Hepatocyte (in vitro differentiated cells): Measurements from ENCODE around the gene UBL5. TPM values are rescaled to one million over a fixed set of nuclear protein-coding genes. Genes with fewer than 3 reads are reported as not detected.

ENCODE experiments used
- DNase-seq: peaks from one replicate; pipeline ENCODE4 v3.0.0-alpha.2; 2016; ENCODE audit warnings: low spot score
- H2AFZ ChIP-seq: fragments of 200-600 bp; sonication (generic); 2 replicates; pipeline ENCODE4 v1.6.0; 2016; ENCODE audit warnings: antibody characterized with exemption, mild to moderate bottlenecking
- H3K27ac ChIP-seq: fragments of 200-600 bp; sonication (generic); 2 replicates; pipeline ENCODE4 v1.5.1; 2016; ENCODE audit warnings: mild to moderate bottlenecking
- H3K27me3 ChIP-seq: fragments of 200-600 bp; sonication (generic); 2 replicates; pipeline ENCODE4 v1.6.1; 2016
- H3K36me3 ChIP-seq: fragments of 200-600 bp; sonication (generic); replicated peaks from 2 replicates; pipeline ENCODE4 v1.5.1; 2016; ENCODE audit warnings: low read depth; ENCODE audit not compliant: insufficient read depth
- H3K4me1 ChIP-seq: fragments of 200-600 bp; sonication (generic); 2 replicates; pipeline ENCODE4 v1.5.1; 2016; ENCODE audit warnings: mild to moderate bottlenecking, moderate library complexity; ENCODE audit not compliant: insufficient read depth
- H3K4me2 ChIP-seq: fragments of 200-600 bp; sonication (generic); 2 replicates; pipeline ENCODE4 v1.6.0; 2016
- H3K4me3 ChIP-seq: fragments of 200-600 bp; sonication (generic); 2 replicates; pipeline ENCODE4 v1.5.1; 2016; ENCODE audit warnings: mild to moderate bottlenecking
- H3K79me2 ChIP-seq: fragments of 200-600 bp; sonication (generic); 2 replicates; pipeline ENCODE4 v1.6.0; 2017; ENCODE audit warnings: mild to moderate bottlenecking
- H3K9me2 ChIP-seq: fragments of 200-600 bp; sonication (generic); replicated peaks from 2 replicates; pipeline ENCODE4 v1.6.0; 2017; ENCODE audit warnings: mild to moderate bottlenecking; ENCODE audit not compliant: insufficient read depth
- H3K9me3 ChIP-seq: fragments of 200-600 bp; sonication (generic); 2 replicates; pipeline ENCODE4 v1.5.1; 2016; ENCODE audit warnings: low read depth, mild to moderate bottlenecking
- H4K20me1 ChIP-seq: fragments of 200-600 bp; sonication (generic); 2 replicates; pipeline ENCODE4 v1.6.0; 2016; ENCODE audit warnings: mild to moderate bottlenecking; ENCODE audit not compliant: insufficient read depth, poor library complexity, severe bottlenecking
- EZH2 ChIP-seq: fragments of 200-600 bp; sonication (generic); IDR thresholded peaks from 2 replicates; pipeline ENCODE4 v1.6.1; 2016; ENCODE audit warnings: antibody characterized with exemption, mild to moderate bottlenecking, borderline replicate concordance
- EZH2phosphoT487 ChIP-seq: fragments of 200-600 bp; sonication (generic); IDR thresholded peaks from one replicate; pipeline ENCODE4 v1.6.1; 2018; ENCODE audit warnings: antibody characterized with exemption, mild to moderate bottlenecking, low read depth, moderate library complexity; ENCODE audit not compliant: unreplicated experiment, severe bottlenecking
- WGBS: methylation state at CpG from one replicate; pipeline ENCODE4 v1.1.6; 2016; ENCODE audit warnings: low lambda C conversion rate; ENCODE audit errors: missing lambda C conversion rate; 5-methylcytosine and 5-hydroxymethylcytosine counted together
- polyA plus RNA-seq: library from polyadenylated mRNA; unstranded; fragments of >200 nt; fragmentation: Nextera tagmentation; extraction: Ambion mirVana; gene quantifications from 2 replicates; pipeline ENCODE4 v1.2.1, GENCODE V29; 2016
- total RNA-seq: library from RNA; depleted of rRNA; stranded (reverse); fragments of >200 nt; gene quantifications from 2 replicates; pipeline ENCODE4 v1.2.3, GENCODE V29; 2014
- TF ChIP-seq, protein P1 (sequence below): fragments of 200-600 bp; sonication (generic); IDR thresholded peaks from 2 replicates; pipeline ENCODE4 v1.5.1; 2016; ENCODE audit warnings: antibody characterized with exemption, mild to moderate bottlenecking; ENCODE audit not compliant: poor library complexity

The UBL5 gene
- total and polyA plus RNA-seq, 2 experiments from 2014 or later = 528 to 613 TPM

DNA sequence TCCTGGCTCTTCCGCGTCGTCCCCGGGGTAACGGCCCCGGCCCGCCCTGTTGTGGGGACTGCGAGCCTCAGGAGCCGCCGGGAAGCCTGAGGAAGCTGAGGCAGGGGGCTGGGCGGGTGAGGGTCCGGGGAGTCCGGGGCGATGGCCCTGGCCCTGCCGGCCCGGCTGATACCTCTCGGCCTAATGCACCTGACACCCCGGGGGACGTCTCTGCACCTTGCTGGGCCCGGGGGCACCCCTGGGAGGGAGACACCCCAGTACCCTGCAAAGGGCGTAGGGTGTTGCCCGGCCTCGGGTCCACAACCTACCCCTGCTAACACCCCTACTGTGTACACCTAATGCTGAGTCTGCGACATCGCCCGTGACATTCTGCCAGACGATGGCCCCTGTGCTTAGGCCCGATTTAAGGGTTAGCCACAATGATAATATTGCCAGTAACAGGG lies 7.8 kb downstream of the UBL5 start:
- H3K79me2 ChIP-seq = peaks cover 39% of the 10 kb centered on the region
- H3K9me3 ChIP-seq = no peaks in the 10 kb centered on the region
- H3K4me2 ChIP-seq = peak overlapping the region; percentile 92
- TF ChIP-seq EZH2phosphoT487 (no peak), EZH2 (no peak)
- TF ChIP-seq, protein P1, sequence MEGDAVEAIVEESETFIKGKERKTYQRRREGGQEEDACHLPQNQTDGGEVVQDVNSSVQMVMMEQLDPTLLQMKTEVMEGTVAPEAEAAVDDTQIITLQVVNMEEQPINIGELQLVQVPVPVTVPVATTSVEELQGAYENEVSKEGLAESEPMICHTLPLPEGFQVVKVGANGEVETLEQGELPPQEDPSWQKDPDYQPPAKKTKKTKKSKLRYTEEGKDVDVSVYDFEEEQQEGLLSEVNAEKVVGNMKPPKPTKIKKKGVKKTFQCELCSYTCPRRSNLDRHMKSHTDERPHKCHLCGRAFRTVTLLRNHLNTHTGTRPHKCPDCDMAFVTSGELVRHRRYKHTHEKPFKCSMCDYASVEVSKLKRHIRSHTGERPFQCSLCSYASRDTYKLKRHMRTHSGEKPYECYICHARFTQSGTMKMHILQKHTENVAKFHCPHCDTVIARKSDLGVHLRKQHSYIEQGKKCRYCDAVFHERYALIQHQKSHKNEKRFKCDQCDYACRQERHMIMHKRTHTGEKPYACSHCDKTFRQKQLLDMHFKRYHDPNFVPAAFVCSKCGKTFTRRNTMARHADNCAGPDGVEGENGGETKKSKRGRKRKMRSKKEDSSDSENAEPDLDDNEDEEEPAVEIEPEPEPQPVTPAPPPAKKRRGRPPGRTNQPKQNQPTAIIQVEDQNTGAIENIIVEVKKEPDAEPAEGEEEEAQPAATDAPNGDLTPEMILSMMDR = no peak
- no peaks in the 10 kb centered on the region for H3K9me2 ChIP-seq
- no peaks in the 10 kb centered on the region for H4K20me1 ChIP-seq
- peak overlapping the region; percentile 37 for H2AFZ ChIP-seq
- H3K36me3 ChIP-seq = no peaks in the 10 kb centered on the region
- H3K27me3 ChIP-seq = no peaks in the 10 kb centered on the region
- H3K4me3 ChIP-seq = peak overlapping the region; percentile 40
- WGBS = 8% methylated on average over 18 of the region's 28 CpGs
- no peak overlapping the region for H3K27ac ChIP-seq
- peaks cover 6% of the 10 kb centered on the region for H3K4me1 ChIP-seq
- no peak for DNase-seq

DNA sequence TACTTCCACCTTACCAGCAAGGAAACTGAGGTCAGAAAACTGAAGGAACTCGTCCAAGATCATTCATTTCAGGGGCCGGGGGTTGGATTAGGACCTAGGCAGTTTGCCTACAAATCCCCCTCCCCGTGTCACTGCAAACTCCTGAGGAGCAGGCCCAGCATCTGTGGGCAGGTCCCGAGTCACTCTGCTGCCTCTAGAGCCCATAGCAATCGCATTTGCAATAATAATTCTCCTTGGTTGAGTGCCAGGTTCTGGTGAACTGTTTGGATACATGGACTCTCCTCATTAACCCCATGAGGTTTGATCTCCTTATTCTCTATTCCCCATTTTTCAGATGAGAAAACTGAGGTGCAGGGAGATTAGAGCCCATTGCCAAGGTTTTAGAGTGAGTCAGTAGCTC lies 8.3 kb downstream of the UBL5 start:
- Histone ChIP-seq H4K20me1 (no peaks in the 10 kb centered on the region), H3K27me3 (no peaks in the 10 kb centered on the region), H3K9me2 (no peaks in the 10 kb centered on the region), H3K9me3 (no peaks in the 10 kb centered on the region), H3K4me2 (peak overlapping the region; percentile 92), H3K4me3 (peak overlapping the region; percentile 40), H3K36me3 (no peaks in the 10 kb centered on the region), H2AFZ (peak overlapping the region; percentile 37), H3K27ac (no peak overlapping the region), H3K4me1 (peaks cover 6% of the 10 kb centered on the region), H3K79me2 (peaks cover 37% of the 10 kb centered on the region)
- WGBS = 24% methylated on average over 5 of the region's 5 CpGs
- DNase-seq = no peak
- TF ChIP-seq EZH2 (no peak), EZH2phosphoT487 (no peak)
- TF ChIP-seq, protein P1 = no peak

DNA sequence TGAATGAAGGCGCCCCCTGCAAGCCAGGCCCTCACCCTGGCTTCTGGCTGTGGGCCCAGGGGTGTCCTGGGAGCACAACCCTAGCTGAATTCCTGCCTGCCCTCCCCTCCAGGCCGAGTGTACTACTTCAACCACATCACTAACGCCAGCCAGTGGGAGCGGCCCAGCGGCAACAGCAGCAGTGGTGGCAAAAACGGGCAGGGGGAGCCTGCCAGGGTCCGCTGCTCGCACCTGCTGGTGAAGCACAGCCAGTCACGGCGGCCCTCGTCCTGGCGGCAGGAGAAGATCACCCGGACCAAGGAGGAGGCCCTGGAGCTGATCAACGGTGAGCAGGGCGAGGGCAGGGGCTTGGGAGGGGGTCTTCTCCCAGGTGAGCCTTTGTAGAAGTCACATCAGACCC lies 10.6 kb downstream of the UBL5 start:
- Histone ChIP-seq H3K9me3 (no peaks in the 10 kb centered on the region), H3K4me1 (peaks cover 6% of the 10 kb centered on the region), H3K4me2 (no peak overlapping the region), H4K20me1 (no peaks in the 10 kb centered on the region), H3K4me3 (no peak overlapping the region), H3K36me3 (no peaks in the 10 kb centered on the region), H3K27ac (no peak overlapping the region), H3K79me2 (peaks cover 33% of the 10 kb centered on the region), H2AFZ (no peak overlapping the region), H3K27me3 (no peaks in the 10 kb centered on the region), H3K9me2 (no peaks in the 10 kb centered on the region)
- 97% methylated on average over 15 of the region's 15 CpGs for WGBS
- TF ChIP-seq, protein P1 = no peak
- DNase-seq = no peak

DNA sequence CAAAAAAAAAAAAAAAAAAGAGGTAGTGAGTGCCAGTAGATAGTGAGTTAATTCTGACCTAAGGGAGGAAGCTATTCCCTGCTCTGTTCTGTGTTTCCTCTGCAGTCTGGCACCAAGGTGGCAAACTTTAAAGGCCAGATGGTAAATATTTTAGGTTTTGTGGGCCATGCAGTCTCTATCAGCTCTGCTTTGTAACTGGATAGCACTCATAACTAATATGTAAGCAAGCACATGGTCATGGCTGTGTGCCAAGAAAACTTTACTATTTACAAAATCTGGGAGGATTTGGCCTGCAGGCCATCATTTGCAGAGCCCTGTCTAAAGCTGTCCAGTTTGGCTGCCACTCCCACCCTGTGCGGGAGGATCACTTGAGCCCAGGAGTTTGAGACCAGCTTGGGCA lies 11.7 kb downstream of the UBL5 start:
- DNase-seq = peak; percentile 47
- Histone ChIP-seq H4K20me1 (no peaks in the 10 kb centered on the region), H3K27me3 (no peaks in the 10 kb centered on the region), H2AFZ (no peak overlapping the region), H3K79me2 (peaks cover 33% of the 10 kb centered on the region), H3K27ac (no peak overlapping the region), H3K4me3 (no peak overlapping the region), H3K36me3 (no peaks in the 10 kb centered on the region), H3K4me2 (no peak overlapping the region), H3K9me2 (no peaks in the 10 kb centered on the region), H3K9me3 (no peaks in the 10 kb centered on the region), H3K4me1 (peaks cover 6% of the 10 kb centered on the region)
- 71% methylated on average over 1 of the region's 1 CpG for WGBS
- TF ChIP-seq EZH2phosphoT487 (no peak), EZH2 (no peak)
- TF ChIP-seq, protein P1 = no peak
